ENCODE results near the gene PNKP.

Gene PNKP

GRCh38 chr19:49889687-49890348 lies 22.4 kb upstream of the PNKP start:
- peak; percentile 86 for DNase-seq

GRCh38 chr19:49889038-49889686 lies 21.8 kb upstream of the PNKP start:
- DNase-seq: peak; percentile 24

GRCh38 chr19:49888510-49888824 lies 21.1 kb upstream of the PNKP start:
- DNase-seq: peak; percentile 69

DNA sequence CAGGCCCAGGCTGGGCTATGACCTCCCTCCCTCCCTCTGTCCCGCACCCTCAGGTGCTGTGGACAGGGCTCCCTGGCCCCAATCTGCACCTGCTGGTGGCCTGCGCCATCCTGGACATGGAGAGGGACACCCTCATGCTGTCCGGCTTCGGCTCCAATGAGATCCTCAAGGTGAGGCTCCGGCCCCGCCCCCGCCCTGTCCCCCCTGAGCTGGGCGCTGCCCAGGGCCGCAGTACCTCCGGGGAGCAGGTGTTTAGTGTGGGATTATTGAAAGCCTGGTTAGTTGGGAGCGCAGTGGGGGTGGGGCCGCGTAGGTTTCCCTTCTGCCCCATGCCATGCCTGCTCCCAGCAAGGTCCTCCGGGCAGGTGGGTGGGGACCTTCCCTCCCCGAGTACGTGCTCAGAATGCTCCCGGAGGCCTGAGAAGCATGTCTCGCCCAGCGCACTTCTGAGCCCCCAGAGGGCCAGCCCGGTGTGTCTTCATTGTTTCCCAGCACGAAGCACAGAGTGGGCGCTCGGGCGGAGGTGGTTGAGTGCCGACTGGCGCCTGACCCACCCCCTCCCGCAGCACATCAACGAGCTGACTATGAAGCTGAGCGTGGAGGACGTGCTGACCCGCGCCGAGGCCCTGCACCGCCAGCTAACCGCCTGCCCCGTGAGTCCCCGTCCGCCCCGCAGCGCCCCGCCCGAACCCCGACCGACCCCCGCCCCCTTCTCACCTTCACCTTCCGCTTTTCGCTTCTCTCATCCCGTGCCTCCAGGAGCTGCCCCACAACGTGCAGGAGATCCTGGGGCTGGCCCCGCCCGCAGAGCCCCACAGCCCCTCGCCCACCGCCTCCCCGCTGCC lies 20.5 kb upstream of the PNKP start:
- DNase-seq: peak; percentile 61

- peak; percentile 13 for DNase-seq
Measured at GRCh38 chr19:49887037-49887664, 19.8 kb upstream of the PNKP start.

DNA sequence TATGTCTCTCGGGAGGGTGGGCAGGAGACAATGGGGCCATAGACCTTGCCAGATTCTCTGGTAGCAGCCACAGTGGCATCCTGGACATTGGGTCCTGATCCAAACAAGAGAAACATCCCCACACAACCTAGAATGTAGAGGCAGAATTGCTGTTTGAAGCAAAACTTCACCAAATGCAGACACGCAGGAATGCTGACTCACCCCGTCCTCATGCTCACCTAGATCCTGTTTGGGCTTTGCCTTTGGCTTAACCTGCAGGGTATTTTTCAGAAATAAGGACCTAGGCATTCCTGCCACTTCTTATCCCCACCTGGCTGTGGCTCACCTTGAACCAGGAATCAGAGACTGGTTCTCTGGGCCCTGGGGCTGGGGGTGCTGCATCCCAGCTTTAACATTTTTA lies 17.4 kb upstream of the PNKP start:
- DNase-seq: no peak

DNA sequence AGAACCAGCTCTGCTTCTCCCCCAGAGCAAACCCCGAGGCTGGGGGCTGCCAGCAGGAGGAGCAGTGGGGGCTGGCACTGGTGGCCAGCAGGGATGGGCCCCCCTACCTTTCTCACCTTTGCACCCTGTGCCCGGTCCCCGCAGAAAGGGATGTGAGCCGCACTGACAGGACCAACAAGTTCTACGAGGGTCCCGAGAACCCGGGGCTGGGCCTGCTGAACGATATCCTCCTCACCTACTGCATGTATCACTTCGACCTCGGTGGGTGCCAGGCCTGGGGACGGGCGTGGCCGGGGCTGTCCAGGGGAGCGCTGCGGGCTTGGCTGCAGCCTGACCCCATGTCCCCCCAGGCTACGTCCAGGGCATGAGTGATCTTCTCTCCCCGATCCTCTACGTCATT lies 16.7 kb upstream of the PNKP start:
- DNase-seq: no peak

GRCh38 chr19:49883094-49883493 lies 15.7 kb upstream of the PNKP start:
- DNase-seq: no peak

DNA sequence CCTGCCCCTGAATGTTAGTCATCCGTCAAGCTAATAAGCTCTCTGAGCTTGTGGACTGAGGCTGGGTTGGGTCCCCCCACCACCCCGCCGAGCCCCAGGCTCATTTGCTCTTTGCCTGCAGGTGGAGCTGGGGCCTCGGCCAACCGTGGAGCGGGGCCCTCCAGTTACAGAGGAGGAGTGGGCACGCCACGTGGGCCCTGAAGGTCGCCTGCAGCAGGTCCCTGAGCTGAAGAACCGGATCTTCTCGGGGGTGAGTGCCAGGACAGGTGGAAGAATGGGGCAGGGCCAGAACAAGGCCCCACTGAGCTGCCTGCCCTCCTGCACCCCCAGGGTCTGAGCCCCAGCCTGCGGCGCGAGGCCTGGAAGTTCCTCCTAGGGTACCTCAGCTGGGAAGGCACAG lies 15.3 kb upstream of the PNKP start:
- DNase-seq: no peak

DNA sequence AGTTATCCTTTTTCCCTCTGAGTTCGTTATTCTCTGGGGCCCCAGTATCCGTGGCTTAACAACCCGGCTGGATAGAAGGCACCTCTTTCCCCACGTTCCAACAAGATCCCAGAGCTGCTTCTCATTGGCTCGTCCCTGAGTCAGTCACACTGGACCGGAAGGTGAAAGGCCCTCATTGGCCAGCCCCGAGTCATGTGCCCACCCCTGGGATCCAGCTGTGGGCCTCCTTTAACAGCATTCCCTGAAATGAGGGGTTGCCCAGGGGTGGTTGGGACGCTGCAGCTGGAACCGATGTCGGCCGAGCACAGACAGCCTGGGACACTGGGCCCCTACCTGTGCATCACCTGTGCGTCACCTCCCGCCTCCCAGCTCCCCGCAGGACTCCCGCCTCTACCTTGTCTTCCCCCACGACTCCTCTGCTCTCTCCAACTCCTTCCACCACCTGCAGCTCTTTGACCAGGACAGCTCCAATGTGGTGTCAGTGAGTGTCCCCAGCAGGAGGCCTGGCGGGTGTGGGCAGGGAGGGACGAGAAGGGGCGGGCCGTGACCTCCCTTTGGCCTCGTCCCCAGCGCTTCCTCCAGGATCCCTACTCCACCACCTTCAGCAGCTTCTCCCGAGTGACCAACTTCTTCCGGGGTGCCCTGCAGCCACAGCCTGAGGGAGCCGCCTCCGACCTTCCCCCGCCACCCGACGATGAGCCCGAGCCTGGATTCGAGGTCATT lies 14.5 kb upstream of the PNKP start:
- DNase-seq: no peak

GRCh38 chr19:49881186-49881585 lies 13.8 kb upstream of the PNKP start:
- DNase-seq: no peak

GRCh38 chr19:49880162-49880869 lies 12.9 kb upstream of the PNKP start:
- DNase-seq: no peak

DNA sequence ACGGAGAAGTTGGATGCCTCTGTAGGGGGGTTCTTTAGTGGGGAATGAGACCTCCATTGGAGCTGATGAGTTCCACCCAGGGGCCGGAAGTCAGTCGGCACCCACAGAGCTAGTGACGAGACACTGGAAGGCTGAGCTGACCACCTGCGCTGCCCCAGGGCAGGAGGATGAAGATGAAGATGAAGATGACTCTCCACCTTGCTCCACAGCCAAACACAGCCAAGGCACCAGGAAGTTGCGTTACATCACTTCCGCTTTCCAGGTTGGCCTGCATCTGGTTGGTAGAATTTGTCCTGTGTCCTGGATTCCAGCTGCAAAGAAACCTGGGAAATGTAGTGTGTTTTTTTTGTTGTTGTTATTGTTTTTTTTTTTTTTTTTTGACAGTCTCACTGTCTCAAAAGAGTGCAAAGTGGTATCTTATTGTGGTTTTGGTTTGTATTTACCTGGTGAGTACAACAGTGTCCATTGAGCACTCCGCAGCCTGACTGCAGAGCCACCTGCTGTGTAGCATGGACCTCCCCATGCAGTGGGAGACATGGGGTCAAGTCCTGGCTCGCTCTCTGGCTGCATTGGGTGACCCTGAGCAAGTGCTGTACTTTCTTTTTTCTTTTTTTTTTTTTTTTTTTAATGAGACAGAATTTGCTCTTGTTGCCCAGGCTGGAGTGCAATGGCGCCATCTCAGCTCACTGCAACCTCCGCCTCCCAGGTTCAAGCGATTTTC lies 12.0 kb upstream of the PNKP start:
- DNase-seq: no peak

- no peak for DNase-seq
Measured at GRCh38 chr19:49878744-49879070, 11.3 kb upstream of the PNKP start.

DNA sequence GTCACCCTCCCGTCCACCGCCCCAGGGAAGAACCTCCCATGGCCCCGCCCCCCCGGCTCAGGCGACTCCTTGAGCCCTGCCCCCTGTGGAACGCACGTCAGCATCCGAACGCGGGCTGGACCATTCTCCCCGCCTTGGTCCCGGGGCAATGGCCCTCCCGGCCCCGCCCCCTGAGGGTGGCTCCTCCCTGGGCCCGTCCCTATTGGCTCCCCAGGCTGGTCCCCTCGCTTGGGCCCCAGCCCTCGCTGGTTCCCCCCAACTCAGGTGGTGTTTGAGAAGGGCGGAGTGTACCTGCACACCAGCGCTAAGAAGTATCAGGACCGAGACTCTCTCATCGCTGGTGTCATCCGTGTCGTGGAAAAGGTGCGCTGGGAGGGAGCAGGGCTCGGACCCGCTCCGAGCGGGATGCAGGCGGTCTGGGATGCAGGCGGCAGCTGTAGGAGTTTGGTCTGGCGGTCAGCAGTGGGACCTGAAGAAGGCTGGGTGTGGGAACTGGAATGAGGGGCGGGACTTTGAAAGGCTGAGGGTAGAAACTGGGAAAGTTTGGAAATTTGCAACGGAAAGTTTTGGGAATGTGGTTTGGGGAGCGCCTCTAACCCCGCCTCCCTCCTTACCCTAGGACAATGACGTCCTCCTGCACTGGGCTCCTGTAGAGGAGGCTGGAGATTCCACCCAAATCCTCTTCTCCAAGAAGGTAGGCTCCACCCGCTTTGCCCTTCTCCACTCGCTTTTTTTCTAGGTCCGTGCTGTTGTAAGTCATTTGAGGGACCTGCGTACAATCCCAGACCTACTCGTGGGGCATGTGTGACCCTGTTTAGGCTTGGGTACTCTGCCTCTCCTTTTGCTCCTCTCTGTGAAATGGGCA lies 10.7 kb upstream of the PNKP start:
- peak; percentile 97 for DNase-seq

DNA sequence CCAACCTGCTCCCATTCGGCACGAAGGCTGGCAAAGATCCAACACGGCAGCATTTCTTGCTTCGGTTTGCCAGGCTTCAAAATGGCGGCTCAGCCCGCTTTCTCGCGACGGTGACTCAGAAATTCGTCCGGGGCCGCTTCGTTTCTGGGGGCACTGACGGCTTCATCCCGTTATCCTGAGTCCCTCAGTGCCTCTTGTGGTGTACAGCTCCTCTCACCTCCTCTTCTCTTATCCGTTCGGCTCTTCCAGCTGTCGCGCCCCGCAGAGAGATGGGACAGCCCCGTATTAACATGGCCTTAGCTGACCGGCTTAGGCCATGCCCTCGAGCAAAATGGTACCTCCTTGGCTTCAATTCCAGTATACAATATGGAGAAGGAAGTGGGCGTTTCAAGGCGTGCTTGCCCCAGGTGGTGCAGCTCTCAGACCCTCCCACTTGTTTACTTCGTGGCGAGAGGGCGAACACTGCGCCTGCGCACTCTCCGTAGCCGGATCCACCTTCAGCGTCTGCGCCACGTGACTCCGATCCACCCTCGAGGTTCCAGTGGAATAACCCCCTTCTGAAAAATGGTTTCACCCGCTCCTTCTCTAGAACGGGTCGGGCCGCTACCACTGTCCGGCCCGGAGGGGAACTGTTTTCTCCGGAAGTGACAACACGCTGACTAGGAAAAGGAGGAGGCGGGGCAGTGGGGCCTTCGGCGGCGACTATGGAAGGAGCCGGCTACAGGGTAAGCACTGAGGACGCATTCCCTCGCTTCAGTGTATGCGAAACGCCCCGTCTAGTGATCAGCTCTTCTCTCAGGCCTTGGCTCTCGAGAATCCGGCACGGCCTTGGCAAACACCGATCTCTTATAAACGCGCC lies 9.9 kb upstream of the PNKP start, which contains the start of the genes AKT1S1 and TBC1D17:
Gene AKT1S1, minus strand, starts transcription at position 336 of the 859 bp plus-strand sequence. CDS start 4,060 bp downstream, outside the sequence.
Gene TBC1D17, plus strand, starts transcription at position 683 of the 859 bp plus-strand sequence. Its CDS starts 22 bp downstream, at position 705.
- DNase-seq: peak; percentile 100

GRCh38 chr19:49876422-49877019 lies 9.1 kb upstream of the PNKP start:
- peak; percentile 99 for DNase-seq

DNA sequence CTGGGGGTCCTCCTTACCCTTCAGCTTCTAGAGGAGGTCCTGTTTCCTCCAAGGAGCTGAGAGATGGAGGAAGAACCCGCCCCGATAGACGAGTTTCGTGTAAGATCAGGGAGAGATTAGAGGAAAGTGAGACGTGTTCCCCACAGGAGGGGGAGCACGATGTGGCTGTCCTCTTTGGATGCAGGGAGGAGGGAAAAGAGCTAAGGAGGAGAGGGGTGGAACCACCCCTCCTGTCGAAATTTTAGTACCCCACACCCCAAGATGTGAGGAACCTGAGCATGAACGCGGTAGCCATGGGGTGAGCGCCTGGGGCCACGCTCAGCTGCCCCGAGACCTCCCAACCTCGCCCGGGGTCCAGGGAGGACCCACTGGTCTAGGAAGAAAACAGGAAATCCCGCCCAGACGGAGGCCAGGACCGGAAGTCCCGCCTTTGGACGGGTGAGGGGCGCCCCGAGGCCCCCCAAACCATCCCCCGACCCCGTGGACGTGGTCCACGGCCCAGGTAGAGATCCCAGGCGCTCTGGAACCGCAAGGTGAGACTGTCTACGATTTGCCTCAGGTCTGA lies 8.6 kb upstream of the PNKP start:
- peak; percentile 72 for DNase-seq

DNA sequence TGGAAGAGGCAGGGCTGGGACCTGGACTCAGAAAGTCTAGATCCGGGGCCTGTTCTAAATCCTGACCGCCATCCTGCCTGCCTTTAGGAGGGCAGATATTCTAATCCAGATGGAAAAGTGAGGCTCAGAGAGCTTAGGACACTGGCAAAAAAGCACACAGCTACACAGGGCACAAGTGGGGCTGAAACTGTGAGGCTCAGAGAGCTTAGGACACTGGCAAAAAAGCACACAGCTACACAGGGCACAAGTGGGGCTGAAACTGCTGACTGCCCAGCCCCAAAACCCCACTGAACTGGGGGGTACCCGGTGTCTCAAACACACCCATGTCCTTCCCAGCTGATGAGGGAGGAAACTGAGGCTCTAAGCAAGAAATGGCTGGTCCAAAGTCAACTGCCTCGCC lies 7.8 kb upstream of the PNKP start:
- no peak for DNase-seq
